ENCODE data around the gene LCE3C. TPM values are rescaled to one million over a fixed set of nuclear protein-coding genes. Genes with fewer than 3 reads are reported as not detected.

The LCE3C gene
- total RNA-seq, 1 donor from 2014 or later, result not detected

- intact Hi-C loops (cut with DNase I), result no loop called here
- no peak for ATAC-seq
- DNase-seq, result no peak
Observed at GRCh38 chr1:152643945-152644344, 43.9 kb downstream of the LCE3C start.

DNA sequence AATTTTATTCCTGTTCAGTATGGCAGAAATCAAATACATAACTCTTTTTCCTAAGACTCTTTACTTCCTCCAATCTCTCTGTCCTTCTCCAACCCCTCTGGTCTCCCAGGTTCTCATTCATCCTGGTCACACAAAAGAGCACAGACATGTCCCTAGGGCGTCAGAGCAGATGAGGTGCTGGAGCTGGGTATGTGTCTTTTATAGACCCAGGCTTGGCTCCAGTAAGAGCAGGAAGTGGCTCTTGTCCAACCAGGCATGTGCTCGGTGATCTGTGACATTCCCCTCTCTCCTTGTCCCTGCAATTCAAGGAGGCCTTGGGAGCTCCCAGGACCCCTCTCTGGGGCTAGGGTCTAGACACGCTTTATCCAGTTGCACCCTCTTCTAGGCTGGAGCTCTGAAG, 45.1 kb downstream of the LCE3C start:
- Histone ChIP-seq H3K4me1 (no peaks in the 10 kb centered on the region), H3K36me3 (no peaks in the 10 kb centered on the region), H3K27me3 (peaks cover 5% of the 10 kb centered on the region), H3K9me3 (no peaks in the 10 kb centered on the region), H3K4me3 (no peak overlapping the region), H3K27ac (no peak overlapping the region)
- TF ChIP-seq CTCF (IDR thresholded peaks at IDR 0.05), result no peak
- no peak for DNase-seq
- no peak for ATAC-seq
- intact Hi-C loops (cut with DNase I), result no loop called here

More at GRCh38 chr1:152643945-152644344, 43.9 kb downstream of the LCE3C start:
- Histone ChIP-seq H3K4me3 (no peak overlapping the region), H3K9me3 (no peaks in the 10 kb centered on the region), H3K27me3 (peaks cover under 1% of the 10 kb centered on the region), H3K36me3 (no peaks in the 10 kb centered on the region), H3K4me1 (no peaks in the 10 kb centered on the region), H3K27ac (no peak overlapping the region)
- TF ChIP-seq CTCF (IDR thresholded peaks at IDR 0.05), result no peak

GRCh38 chr1:152646656-152647055, 46.6 kb downstream of the LCE3C start:
- no peak for TF ChIP-seq CTCF (IDR thresholded peaks at IDR 0.05)

More at GRCh38 chr1:152646656-152647055, 46.6 kb downstream of the LCE3C start:
- DNase-seq, result no peak
- H3K4me3 ChIP-seq, result no peak overlapping the region
- H3K4me1 ChIP-seq, result no peaks in the 10 kb centered on the region
- H3K36me3 ChIP-seq, result no peaks in the 10 kb centered on the region
- ATAC-seq, result no peak
- peaks cover 5% of the 10 kb centered on the region for H3K27me3 ChIP-seq
- H3K27ac ChIP-seq, result no peak overlapping the region
- no peaks in the 10 kb centered on the region for H3K9me3 ChIP-seq
- intact Hi-C loops (cut with DNase I), result no loop called here

Other genes starting within 250 kb of the LCE3C start
- not detected for gene FLG2, start 240.2 kb upstream of the LCE3C start, total RNA-seq
- not detected for gene CRNN, start 186.0 kb upstream of the LCE3C start, total RNA-seq
- not detected for gene LCE5A, start 89.4 kb upstream of the LCE3C start, total RNA-seq
- not detected for gene CRCT1, start 85.8 kb upstream of the LCE3C start, total RNA-seq
- gene LCE3E, start 33.5 kb upstream of the LCE3C start, total RNA-seq, result not detected
- gene LCE3D, start 19.7 kb upstream of the LCE3C start, total RNA-seq, result not detected
- not detected for gene LCE3B, start 13.6 kb downstream of the LCE3C start, total RNA-seq
- gene LCE3A, start 22.9 kb downstream of the LCE3C start, total RNA-seq, result not detected
- not detected for gene LCE2D, start 63.1 kb downstream of the LCE3C start, total RNA-seq
- gene LCE2C, start 75.0 kb downstream of the LCE3C start, total RNA-seq, result not detected
- gene LCE2B, start 85.9 kb downstream of the LCE3C start, total RNA-seq, result not detected
- not detected for gene LCE2A, start 98.1 kb downstream of the LCE3C start, total RNA-seq
- not detected for gene LCE4A, start 107.9 kb downstream of the LCE3C start, total RNA-seq
- gene KPRP, start 157.8 kb downstream of the LCE3C start, total RNA-seq, result not detected
- not detected for gene LCE1F, start 174.9 kb downstream of the LCE3C start, total RNA-seq
- gene LCE1E, start 186.0 kb downstream of the LCE3C start, total RNA-seq, result not detected
- gene LCE1D, start 196.5 kb downstream of the LCE3C start, total RNA-seq, result not detected
- gene LCE1C, start 206.4 kb downstream of the LCE3C start, total RNA-seq, result not detected
- gene LCE1B, start 211.7 kb downstream of the LCE3C start, total RNA-seq, result not detected
- gene LCE1A, start 227.2 kb downstream of the LCE3C start, total RNA-seq, result not detected
- not detected for gene LCE6A, start 242.6 kb downstream of the LCE3C start, total RNA-seq

Data from upper lobe of right lung (tissue), 1 donor.